ENCODE data around the gene CLTB.

The CLTB gene

DNA sequence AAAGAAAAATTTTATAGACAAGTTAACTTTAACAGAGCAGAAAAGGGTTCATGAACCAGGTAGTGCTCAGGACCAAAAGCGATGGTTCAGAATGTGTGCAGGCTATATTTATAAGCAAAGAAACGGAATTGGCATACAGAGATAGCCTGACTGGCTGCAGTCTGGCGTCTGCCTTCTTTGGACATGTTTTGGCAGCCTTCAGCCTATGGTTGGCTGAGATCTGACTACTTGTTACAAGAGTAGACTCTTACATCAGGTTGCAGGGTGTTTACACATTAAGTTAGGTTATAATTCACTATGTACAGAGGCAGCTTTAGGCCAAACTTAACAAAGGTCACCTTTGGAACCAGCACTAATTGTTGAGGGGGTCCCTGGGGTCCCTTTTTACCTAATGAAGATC, 34.9 kb downstream of the CLTB start:
- no peak overlapping the region for H3K4me3 ChIP-seq (ENCODE audit: low read depth, low read length)
- TF ChIP-seq, protein P1, sequence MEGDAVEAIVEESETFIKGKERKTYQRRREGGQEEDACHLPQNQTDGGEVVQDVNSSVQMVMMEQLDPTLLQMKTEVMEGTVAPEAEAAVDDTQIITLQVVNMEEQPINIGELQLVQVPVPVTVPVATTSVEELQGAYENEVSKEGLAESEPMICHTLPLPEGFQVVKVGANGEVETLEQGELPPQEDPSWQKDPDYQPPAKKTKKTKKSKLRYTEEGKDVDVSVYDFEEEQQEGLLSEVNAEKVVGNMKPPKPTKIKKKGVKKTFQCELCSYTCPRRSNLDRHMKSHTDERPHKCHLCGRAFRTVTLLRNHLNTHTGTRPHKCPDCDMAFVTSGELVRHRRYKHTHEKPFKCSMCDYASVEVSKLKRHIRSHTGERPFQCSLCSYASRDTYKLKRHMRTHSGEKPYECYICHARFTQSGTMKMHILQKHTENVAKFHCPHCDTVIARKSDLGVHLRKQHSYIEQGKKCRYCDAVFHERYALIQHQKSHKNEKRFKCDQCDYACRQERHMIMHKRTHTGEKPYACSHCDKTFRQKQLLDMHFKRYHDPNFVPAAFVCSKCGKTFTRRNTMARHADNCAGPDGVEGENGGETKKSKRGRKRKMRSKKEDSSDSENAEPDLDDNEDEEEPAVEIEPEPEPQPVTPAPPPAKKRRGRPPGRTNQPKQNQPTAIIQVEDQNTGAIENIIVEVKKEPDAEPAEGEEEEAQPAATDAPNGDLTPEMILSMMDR (IDR thresholded peaks at IDR 0.05; ENCODE audit: low read depth, low read length): no peak

DNA sequence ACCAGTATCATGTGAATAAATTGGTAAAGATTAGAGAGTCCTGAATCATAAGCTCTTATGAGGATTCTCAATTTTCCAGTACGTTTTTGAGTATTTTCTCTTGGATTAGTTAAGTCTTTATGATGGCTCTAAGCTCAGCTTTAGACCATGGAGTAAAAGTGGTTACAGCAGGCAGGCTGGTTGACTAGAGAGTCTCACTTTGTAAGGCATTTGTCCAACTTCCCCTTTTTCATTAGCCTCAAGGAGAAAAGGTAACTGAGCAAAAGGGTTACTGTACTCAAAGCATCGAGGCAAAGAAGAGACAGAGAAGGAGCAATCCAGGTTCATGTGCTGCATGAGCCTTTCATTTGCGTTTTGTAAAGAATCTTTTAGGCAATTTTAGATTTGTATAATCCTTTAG, 36.5 kb downstream of the CLTB start:
- no peak overlapping the region for H3K4me3 ChIP-seq (ENCODE audit: low read depth, low read length)
- TF ChIP-seq, protein P1 (IDR thresholded peaks at IDR 0.05; ENCODE audit: low read depth, low read length): no peak

DNA sequence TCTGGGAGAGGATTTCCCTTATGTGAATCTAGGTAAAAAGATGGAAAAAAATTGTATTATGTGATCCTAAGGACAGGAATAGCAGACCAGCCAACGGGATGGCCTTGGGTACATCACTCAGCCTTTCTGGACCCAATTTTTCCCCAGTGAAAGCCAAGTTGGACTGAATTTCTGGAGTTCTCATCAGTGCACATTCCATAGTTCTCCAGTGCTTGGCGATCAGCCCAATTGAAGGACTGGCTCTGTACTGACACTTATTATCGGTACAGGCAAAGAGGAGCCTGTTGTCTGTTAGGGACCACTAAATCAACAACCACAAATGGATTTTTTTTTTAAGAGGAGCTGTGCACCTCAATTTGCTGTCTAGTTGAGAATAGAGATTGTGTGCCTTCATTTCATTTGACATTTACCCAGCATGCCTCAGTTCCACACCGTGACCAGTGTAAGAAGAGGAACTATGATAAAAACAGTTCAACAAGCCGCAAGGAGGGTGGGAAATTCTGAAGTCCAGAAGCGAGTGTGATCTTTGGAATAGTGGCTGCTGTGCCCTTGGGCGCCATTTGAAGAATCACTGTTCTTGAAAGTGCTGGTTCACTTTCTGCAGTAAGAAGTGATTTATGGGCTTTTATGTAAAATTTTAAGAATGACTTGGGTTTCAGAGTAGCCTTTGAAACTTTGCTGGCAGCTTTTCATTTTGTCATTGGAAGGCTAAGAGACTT, 43.1 kb downstream of the CLTB start:
- H3K4me3 ChIP-seq (ENCODE audit: low read depth, low read length): no peak overlapping the region

DNA sequence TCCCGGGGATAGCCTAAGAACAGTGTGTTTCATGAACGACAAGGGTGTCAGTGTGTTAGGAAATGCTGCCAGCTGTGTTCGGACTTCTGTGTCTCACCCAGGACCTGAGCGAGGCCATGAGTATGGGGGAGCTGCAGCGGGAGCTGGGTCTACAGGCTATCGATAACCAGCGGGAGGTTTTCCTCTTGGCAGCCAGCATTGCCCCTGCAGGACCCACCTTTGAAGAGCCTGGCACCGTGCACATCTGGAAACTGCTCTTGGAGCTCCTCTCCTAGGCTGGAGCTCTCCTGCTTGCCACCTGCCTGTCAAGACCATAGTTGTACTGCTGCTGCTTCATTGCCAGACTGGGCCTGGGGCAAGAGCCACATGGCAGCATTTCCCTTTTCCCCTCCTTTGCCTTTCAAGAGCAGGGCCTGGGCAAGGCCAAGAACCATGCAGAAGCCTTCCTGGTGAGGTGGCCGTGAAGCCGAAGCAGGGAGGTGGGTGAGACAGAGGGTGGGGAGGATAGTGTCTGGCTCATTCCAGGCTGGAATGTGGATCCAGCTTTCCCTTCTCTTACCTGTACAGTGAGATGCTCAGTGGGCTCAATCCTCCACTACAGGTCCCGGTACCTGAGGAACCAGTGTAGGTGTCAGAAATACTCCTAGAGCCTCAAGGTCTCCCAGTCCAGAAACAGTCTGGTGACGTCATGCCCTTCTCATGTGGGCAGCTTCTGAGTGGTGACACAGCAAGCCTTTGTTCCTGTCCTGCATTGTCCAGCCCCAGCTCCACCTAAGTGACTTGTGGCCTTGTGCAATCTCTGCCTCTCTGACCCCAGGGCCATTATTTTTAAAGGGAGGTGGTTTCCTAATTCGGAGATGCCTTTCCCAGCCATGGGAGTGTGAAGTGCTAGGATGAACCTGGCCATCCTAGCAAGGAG, 44.5 kb downstream of the CLTB start:
- no peak overlapping the region for H3K4me3 ChIP-seq (ENCODE audit: low read depth, low read length)
- TF ChIP-seq, protein P1 (IDR thresholded peaks at IDR 0.05; ENCODE audit: low read depth, low read length): no peak

More for the DNA sequence above, 43.1 kb downstream of the CLTB start:
- TF ChIP-seq, protein P1 (IDR thresholded peaks at IDR 0.05; ENCODE audit: low read depth, low read length): no peak

DNA sequence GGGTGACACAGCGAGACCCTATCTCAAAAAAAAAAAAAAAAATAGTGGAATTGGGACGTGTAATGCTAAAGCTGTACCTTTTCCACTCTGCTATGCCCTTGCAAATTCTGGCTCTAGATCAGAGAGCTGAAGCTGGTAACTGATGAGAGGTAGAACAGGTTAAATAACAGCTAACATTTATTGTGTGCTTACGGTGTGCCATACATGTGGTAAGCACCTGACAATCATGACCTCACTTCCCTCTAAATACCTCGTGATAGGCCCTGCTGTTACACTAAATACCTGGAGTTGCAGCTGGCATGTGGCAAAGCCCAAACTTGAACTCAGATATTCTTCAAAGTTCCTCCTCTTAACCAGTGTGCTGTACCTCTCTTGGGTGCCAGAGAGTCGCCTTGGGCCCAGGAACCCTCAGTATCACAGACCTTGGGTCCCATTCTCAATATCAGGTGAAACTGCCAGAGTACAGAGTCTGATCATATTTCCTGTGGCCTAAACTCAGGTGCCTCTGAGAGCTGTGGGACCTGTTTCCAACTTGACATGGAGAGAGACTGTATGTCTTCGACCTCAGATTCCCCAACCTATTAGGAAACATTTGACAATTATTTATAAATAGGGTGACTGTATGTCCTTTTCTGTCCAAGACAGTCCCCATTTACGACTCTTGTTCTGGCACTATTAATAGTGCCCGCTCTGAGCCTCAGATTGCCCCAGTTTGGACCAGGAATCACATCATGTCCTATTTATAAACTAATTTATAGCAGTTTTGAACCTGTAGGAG, 46.2 kb downstream of the CLTB start:
- no peak overlapping the region for H3K4me3 ChIP-seq (ENCODE audit: low read depth, low read length)

DNA sequence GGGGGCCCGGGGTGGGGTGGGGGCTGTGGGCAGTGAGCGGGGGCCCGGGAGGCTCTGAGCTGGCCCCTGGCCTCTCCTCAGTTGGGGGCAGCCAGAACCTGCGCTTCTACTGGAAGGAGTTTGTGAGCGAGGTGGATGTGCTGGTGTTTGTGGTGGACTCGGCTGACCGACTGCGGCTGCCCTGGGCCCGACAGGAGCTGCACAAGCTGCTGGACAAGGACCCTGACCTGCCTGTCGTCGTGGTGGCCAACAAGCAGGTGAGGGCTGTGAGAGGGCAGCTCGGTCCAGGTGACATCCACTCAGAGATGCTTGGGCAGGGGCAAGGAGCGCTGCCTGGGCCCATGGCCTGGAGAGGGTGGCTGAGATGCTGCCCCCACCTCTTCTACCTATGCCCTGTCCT, 47.6 kb downstream of the CLTB start:
- H3K4me3 ChIP-seq (ENCODE audit: low read depth, low read length): no peak overlapping the region
- TF ChIP-seq, protein P1 (IDR thresholded peaks at IDR 0.05; ENCODE audit: low read depth, low read length): no peak

More for the DNA sequence above, 46.2 kb downstream of the CLTB start:
- TF ChIP-seq, protein P1 (IDR thresholded peaks at IDR 0.05; ENCODE audit: low read depth, low read length): no peak

Measured in WI38 (cell line).